ENCODE data around the gene F12. TPM values are rescaled to one million over a fixed set of nuclear protein-coding genes. Genes with fewer than 3 reads are reported as not detected.

The F12 gene
- total RNA-seq = 1 to 10 TPM in 1 of 4 donors, under 1 TPM in 2, not detected in 1; 0.51 to 2.0 (median 0.98) TPM

DNA sequence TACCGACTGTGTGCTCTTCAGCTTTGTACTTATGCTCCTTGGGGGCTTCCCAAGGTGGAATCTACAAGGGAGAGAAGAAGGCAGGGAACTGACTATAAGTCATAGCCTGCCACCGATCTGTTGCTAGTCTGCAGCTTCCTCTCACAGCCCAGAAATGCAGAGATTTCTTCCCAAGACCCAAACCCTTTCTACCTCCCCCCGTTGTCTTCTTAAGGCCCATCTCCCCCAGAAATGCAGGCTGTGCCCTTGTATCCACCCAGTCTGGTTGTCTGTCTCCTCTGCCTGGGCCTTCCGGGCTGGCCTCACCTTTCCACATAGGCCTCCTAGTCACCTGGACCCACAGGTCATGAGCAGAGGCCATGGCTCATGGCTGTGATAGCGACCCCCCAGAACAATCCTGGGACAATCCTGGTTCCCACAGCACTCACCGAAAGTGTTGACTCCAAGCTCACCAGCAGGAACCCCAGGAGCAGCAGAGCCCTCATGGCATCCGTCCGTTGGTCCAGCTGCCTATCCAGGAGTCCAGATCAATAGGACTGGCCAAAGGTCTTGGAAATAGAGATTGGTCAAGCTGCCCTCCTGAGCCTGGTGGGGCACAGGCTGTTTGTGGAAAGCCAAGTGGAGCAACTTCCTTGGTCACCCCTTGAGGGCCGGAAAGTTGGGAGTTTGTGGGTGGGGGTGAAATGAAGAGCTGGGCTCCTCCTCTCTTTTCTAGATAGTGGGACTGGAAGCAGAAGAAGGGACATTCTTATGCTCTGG lies at the start of gene F12:
Gene F12, minus strand, starts transcription at position 522 of the 759 bp plus-strand sequence. Its CDS starts 37 bp downstream, at position 485.
- TF ChIP-seq, protein P1, sequence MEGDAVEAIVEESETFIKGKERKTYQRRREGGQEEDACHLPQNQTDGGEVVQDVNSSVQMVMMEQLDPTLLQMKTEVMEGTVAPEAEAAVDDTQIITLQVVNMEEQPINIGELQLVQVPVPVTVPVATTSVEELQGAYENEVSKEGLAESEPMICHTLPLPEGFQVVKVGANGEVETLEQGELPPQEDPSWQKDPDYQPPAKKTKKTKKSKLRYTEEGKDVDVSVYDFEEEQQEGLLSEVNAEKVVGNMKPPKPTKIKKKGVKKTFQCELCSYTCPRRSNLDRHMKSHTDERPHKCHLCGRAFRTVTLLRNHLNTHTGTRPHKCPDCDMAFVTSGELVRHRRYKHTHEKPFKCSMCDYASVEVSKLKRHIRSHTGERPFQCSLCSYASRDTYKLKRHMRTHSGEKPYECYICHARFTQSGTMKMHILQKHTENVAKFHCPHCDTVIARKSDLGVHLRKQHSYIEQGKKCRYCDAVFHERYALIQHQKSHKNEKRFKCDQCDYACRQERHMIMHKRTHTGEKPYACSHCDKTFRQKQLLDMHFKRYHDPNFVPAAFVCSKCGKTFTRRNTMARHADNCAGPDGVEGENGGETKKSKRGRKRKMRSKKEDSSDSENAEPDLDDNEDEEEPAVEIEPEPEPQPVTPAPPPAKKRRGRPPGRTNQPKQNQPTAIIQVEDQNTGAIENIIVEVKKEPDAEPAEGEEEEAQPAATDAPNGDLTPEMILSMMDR (IDR thresholded peaks at IDR 0.05; ENCODE audit: low read depth) = no peak

DNA sequence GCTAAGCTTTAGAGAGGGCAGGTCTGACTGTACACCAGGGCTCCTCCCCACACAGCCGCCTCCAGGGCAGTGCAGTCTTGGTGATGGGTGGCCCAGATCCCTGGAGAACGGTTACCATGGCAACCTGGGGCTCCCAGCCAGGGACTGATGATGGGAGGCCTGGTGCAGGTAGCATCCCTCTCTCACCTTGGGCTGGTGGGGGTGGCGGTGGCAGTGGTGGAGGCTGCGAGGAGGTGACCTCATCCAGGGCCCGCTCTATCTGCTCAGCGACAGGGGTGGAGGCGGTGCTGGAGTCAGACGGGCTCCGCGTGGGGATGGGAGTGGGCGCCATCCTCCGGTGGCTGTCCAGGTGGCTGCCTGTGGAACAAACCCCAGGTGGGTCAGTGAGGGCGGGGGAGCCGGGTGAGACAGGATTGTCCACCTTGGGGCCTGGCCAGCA lies 49.6 kb upstream of the F12 start:
- TF ChIP-seq, protein P1 (IDR thresholded peaks at IDR 0.05; ENCODE audit: low read depth) = no peak

DNA sequence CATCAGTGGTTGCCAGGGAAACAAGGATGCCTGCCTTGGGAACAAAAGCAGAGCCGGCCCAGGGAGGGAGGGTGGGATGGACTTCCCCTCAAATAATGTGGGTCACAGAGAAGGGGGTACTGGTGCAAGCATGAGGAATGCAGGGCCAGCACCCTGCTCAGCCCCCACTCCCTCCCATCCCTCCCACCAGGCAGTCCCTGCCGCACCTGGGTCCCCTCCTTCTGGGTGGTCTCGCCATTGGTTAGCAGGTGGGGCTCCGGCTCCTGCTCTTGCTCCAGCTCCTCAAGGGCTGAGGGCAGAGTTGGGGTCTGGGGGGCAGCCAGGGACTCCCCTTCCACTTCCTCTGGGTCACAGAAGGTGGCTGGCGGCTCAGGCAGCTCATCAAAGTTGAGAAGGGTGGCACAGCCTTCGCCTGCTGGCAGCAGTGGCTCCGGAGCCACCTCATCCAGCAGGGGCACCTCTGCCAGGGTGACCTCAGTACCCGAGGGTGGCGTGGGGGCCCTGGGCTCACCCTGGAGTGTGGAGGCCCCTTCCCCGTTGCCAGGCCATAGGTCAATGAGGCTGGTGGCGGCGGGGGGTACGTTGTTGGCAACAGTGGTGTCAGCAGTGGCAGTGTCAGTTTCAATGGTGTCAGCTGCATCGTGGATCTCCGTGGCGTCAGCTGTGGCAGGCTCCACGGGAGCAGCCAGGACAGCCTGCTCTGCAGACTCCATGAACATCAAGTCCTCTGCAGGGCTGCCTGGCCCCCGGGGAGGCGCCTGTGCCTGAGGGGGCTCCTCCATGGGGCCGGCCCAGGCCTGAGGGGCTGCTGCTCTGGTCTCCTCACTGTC lies 48.7 kb upstream of the F12 start:
- TF ChIP-seq, protein P1 (IDR thresholded peaks at IDR 0.05; ENCODE audit: low read depth) = no peak

DNA sequence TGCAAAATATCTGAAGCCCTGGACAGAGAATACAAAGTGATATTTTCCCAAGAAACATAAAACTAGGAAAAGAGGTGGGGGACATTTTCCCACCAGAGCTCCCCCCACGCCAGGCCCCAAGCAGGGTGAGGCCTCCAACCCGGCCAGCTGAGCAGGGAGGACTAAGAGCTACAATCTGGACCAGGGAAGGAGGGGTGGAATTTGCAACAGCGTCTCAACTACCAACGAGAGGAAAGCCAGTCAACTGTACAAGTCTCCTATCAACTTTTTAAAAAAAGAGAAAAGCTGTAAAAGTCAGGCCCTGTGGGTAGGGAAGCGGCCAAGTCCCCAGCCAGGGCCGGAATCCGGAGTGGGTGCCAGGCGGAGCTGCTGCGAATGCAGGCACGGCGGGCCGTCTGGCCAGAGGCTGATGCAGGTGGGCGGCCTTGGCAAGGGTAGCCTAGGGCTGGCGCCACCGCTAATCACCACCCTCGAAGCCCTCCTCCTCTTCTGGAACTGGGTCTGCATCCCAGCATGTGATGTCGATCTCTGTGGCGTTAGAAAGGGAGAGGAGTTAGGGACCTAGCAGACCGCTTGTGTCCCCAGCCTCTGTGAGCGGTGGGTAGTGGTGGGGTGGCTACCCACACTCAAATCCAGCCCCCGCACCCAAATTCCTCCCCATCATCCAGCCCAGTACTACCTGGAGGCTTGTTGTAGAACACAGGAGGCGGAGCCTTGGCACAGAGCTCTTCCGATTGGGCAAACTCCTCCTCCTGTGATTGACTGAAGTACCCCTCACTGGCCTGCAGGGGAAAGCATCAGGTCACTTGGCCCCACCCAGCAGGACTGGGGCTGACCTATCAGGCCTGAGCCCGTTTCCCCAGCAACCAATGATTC lies 47.9 kb upstream of the F12 start:
- TF ChIP-seq, protein P1 (IDR thresholded peaks at IDR 0.05; ENCODE audit: low read depth) = no peak

DNA sequence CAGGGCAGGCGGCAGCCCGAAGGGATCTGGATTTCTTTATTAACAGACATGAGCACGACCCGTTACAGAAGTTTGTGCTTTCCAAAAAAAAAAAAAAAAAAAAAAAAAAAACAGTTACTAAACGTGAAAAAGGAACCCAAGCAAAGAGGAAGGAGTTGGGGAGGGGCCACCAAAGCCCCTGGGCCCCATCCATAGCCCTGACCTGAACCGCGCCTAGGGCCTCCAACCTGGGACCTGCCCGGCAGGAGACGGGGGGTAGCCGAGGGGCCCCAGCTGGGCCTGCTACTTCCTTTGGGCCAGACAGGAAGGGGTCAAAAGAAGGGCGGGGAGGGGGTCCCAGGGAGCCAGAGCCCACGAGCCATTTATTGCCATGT lies 47.2 kb upstream of the F12 start:
- TF ChIP-seq, protein P1 (IDR thresholded peaks at IDR 0.05; ENCODE audit: low read depth) = no peak

DNA sequence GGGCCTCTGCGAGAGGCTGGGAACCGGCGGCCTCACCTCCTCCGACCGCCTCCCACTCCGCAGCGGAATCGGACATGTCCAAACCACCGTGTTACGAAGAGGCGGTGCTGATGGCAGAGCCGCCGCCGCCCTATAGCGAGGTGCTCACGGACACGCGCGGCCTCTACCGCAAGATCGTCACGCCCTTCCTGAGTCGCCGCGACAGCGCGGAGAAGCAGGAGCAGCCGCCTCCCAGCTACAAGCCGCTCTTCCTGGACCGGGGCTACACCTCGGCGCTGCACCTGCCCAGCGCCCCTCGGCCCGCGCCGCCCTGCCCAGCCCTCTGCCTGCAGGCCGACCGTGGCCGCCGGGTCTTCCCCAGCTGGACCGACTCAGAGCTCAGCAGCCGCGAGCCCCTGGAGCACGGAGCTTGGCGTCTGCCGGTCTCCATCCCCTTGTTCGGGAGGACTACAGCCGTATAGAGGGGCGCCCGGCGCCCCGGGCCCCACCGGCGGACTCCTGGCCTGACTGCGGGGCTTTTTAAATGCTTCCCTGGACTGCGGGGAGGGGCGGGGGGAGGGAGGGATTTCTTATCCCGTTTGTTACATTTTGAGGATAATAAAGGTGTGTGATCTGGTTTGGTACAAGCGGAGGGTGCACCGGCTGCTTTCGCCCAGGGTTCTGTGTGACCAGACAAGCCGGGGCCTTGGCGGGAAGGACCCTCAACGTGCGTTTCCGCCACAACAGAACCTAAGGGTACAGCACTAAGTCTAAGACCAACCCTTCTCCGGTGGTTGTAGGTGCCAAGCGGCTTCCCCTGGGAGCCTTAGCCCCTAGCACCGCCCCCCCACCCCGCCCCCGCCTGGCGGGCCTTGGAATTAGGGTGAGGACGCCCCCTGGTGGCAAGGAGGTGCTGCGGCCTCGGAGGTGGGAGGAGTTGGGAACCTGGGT lies 46.6 kb upstream of the F12 start:
- TF ChIP-seq, protein P1 (IDR thresholded peaks at IDR 0.05; ENCODE audit: low read depth) = no peak

Measured in subcutaneous adipose tissue (tissue), 4 donors.